GM12878 (cell line): ENCODE data around the gene CCDC91. TPM values are rescaled to one million over a fixed set of nuclear protein-coding genes. Genes with fewer than 3 reads are reported as not detected.

Source experiments
- ATAC-seq: fragments of 200-7000 bp; cut with Tn5 transposase; 3 replicates; pipeline ENCODE4 v1.9.1; 2020; ENCODE audit warnings: mild to moderate bottlenecking, moderate library complexity
- BruUV-seq: library from RNA; stranded (reverse); fragments of 400-500 nt; replicated peaks from 2 replicates; lab custom pipeline; 2021; lab: Mats Ljungman, UMichigan
- CTCF ChIA-PET: fragments of 300-600 bp; sonication (Branson Sonifier 250); formaldehyde crosslinking; extraction: SDS; loops from one replicate; lab custom pipeline; 2021; ENCODE audit warnings: inconsistent platforms; lab: Yijun Ruan, JAX
- POLR2A ChIA-PET: fragments of 350-600 bp; formaldehyde crosslinking; extraction: SDS; loops from one replicate; lab custom pipeline; 2021; ENCODE audit warnings: inconsistent platforms; lab: Charles Lee
- RAD21 ChIA-PET: fragments of 300-600 bp; sonication (Branson Sonifier 250); formaldehyde crosslinking; loops from one replicate; lab custom pipeline; 2023; ENCODE audit warnings: antibody characterized with exemption; ENCODE audit not compliant: unreplicated experiment; lab: Charles Lee
- SMC1A ChIA-PET: fragments of 300-600 bp; sonication (Branson Sonifier 250); formaldehyde crosslinking; loops from one replicate; lab custom pipeline; 2023; ENCODE audit not compliant: unreplicated experiment, uncharacterized antibody; lab: Charles Lee
- DNase-seq: peaks from one replicate; pipeline ENCODE4 v3.0.0-alpha.2; 2011; ENCODE audit warnings: low read depth, low spot score
- FAIRE-seq: peaks from 3 replicates; lab custom pipeline; 2011; peaks lifted over from hg19 to GRCh38; lab: Jason Lieb, UNC
- H2AFZ ChIP-seq: 2 replicates; pipeline ENCODE4 v1.6.0; 2011; ENCODE audit warnings: low read depth, low read length, control low read depth; ENCODE audit not compliant: control insufficient read depth
- H3K27ac ChIP-seq: 2 replicates; pipeline ENCODE4 v1.5.1; 2011; ENCODE audit warnings: control low read depth; ENCODE audit not compliant: control insufficient read depth, insufficient read depth
- H3K27me3 ChIP-seq, 2 experiments: replicated peaks in 1 of 2; 2 replicates each; pipeline versions ENCODE4 v1.6.0 to v1.6.1; 2011; ENCODE audit warnings: low read length in 1 of 2; ENCODE audit not compliant: control insufficient read depth in 2 of 2, insufficient read depth in 2 of 2
- H3K36me3 ChIP-seq, 2 experiments: 2 replicates each; pipeline ENCODE4 v1.5.1; 2011; ENCODE audit warnings: low read length in 1 of 2; ENCODE audit not compliant: control insufficient read depth in 2 of 2, insufficient read depth in 2 of 2
- H3K4me1 ChIP-seq: 2 replicates; pipeline ENCODE4 v1.6.1; 2011; ENCODE audit warnings: mild to moderate bottlenecking, low read length, moderate library complexity, mixed read lengths; ENCODE audit not compliant: control insufficient read depth, insufficient read depth
- H3K4me2 ChIP-seq: 2 replicates; pipeline ENCODE4 v1.6.0; 2011; ENCODE audit warnings: control low read depth; ENCODE audit not compliant: control insufficient read depth, insufficient read depth
- H3K4me3 ChIP-seq: fragments of 200-600 bp; sonication (generic); 2 replicates; pipeline ENCODE4 v1.5.1; 2016
- H3K79me2 ChIP-seq: 2 replicates; pipeline ENCODE4 v1.6.0; 2011; ENCODE audit warnings: low read length; ENCODE audit not compliant: control insufficient read depth, insufficient read depth
- H3K9ac ChIP-seq: 2 replicates; pipeline ENCODE4 v1.8.0; 2011; ENCODE audit warnings: low read length, control low read depth, mixed read lengths; ENCODE audit not compliant: control insufficient read depth, insufficient read depth
- H3K9me3 ChIP-seq: replicated peaks from 3 replicates; pipeline ENCODE4 v1.5.1; 2011; ENCODE audit warnings: mild to moderate bottlenecking, low read length; ENCODE audit not compliant: control insufficient read depth, insufficient read depth
- H4K20me1 ChIP-seq: 2 replicates; pipeline ENCODE4 v1.6.0; 2011; ENCODE audit not compliant: control insufficient read depth, insufficient read depth
- ETV6 ChIP-seq, 2 experiments: fragments of 450-650 bp in 1 of 2; IDR thresholded peaks in 1 of 2; conservative IDR thresholded peaks in 1 of 2; 2 replicates each; pipeline ENCODE4 v1.6.1; 2014; ENCODE audit warnings: antibody characterized with exemption in 1 of 2, borderline replicate concordance in 1 of 2, low read depth in 1 of 2, mild to moderate bottlenecking in 1 of 2, moderate library complexity in 1 of 2
- GATAD2B ChIP-seq: fragments of 450-650 bp; conservative IDR thresholded peaks from 2 replicates; pipeline ENCODE4 v1.6.1; 2017; ENCODE audit warnings: low read depth, mild to moderate bottlenecking, moderate library complexity
- HDAC6 ChIP-seq: fragments of 200-600 bp; sonication (generic); IDR thresholded peaks from one replicate; pipeline ENCODE4 v1.8.0; 2017; ENCODE audit warnings: antibody characterized with exemption; ENCODE audit not compliant: unreplicated experiment
- MYB ChIP-seq: fragments of 150-350 bp; IDR thresholded peaks from 2 replicates; pipeline ENCODE4 v1.6.1; 2014; ENCODE audit warnings: mild to moderate bottlenecking, low read depth, low read length, borderline replicate concordance
- MYC ChIP-seq: IDR thresholded peaks from 2 replicates; pipeline ENCODE4 v1.6.1; 2011; ENCODE audit warnings: mild to moderate bottlenecking, low read length, moderate library complexity, inconsistent platforms; ENCODE audit not compliant: insufficient read depth, insufficient replicate concordance, insufficient read length, severe bottlenecking
- SREBF2 ChIP-seq: IDR thresholded peaks from 2 replicates; pipeline ENCODE4 v1.6.1; 2012; ENCODE audit warnings: mild to moderate bottlenecking, low read length
- SUZ12 ChIP-seq: fragments of 200-600 bp; sonication (generic); IDR thresholded peaks from one replicate; pipeline ENCODE4 v1.6.1; 2018; ENCODE audit warnings: antibody characterized with exemption, mild to moderate bottlenecking; ENCODE audit not compliant: unreplicated experiment
- USF1 ChIP-seq: IDR thresholded peaks from 2 replicates; pipeline ENCODE4 v1.6.1; 2011; ENCODE audit warnings: borderline replicate concordance, low read depth, mild to moderate bottlenecking, moderate library complexity, mixed read lengths, low read length; ENCODE audit not compliant: insufficient read depth; ENCODE audit errors: extremely low read length
- ZBTB33 ChIP-seq: fragments of 450-650 bp; IDR thresholded peaks from 2 replicates; pipeline ENCODE4 v1.6.1; 2017; ENCODE audit warnings: mild to moderate bottlenecking
- ZNF217 ChIP-seq: fragments of 450-650 bp; IDR thresholded peaks from 2 replicates; pipeline ENCODE4 v1.6.1; 2017; ENCODE audit warnings: antibody characterized with exemption, mild to moderate bottlenecking
- ZNF384 ChIP-seq: IDR thresholded peaks from 2 replicates; pipeline ENCODE4 v1.6.1; 2012; ENCODE audit warnings: low read depth, mild to moderate bottlenecking, low read length, improper control_type of control experiment, borderline replicate concordance
- WGBS: methylation state at CpG from one replicate; pipeline ENCODE4 v1.1.6; 2016; ENCODE audit warnings: low lambda C conversion rate; ENCODE audit not compliant: insufficient replicate concordance, insufficient coverage; ENCODE audit errors: missing lambda C conversion rate; 5-methylcytosine and 5-hydroxymethylcytosine counted together
- in situ Hi-C: fragments of 300-500 bp; cut with MboI; formaldehyde crosslinking; loops from 9 replicates; pipeline ENCODE4 v1.14.3; 2018; ENCODE audit warnings: mixed read lengths
- intact Hi-C: fragments of 100-400 bp; cut with micrococcal nuclease; formaldehyde crosslinking; loops from one replicate; pipeline ENCODE4 v1.14.2; 2022; ENCODE audit not compliant: unreplicated experiment
- polyA plus RNA-seq, 11 experiments: library from polyadenylated mRNA; depleted of rRNA in 4 of 11; unstranded in 6 of 11; stranded (reverse) in 5 of 11; fragments of >200 nt; fragmentation: Nextera tagmentation in 4 of 11; fragmentation: Illumina TruSeq in 1 of 11; extraction: Ambion mirVana in 4 of 11; extraction: Trizol in 1 of 11; gene quantifications; 1 replicate in 1 of 11; 2 replicates in 10 of 11; pipeline versions ENCODE4 v1.2.1 to v1.2.3, GENCODE V29; 2011 to 2016; ENCODE audit warnings: inconsistent platforms in 2 of 11, missing spikeins in 2 of 11, low read depth in 1 of 11
- total RNA-seq, 4 experiments: library from RNA; depleted of rRNA in 3 of 4; stranded (reverse); fragments of >200 nt in 3 of 4; fragmentation: Illumina TruSeq in 1 of 4; extraction: Trizol in 1 of 4; gene quantifications; 2 replicates each; pipeline versions ENCODE4 v1.2.1 to v1.2.3, GENCODE V29; 2013 to 2021

The CCDC91 gene
- total and polyA plus RNA-seq, 10 of the 15 experiments (the other 5 are each of a cell fraction or from before 2014, with no cell fraction given) = 6.1 to 24.9 (median 16.5) TPM

GRCh38 chr12:28388879-28389278 is 198.6 kb downstream of the CCDC91 start:
- Histone ChIP-seq H4K20me1 (no peaks in the 10 kb centered on the region), H3K27ac (no peak overlapping the region), H3K4me2 (no peak overlapping the region), H3K36me3 (no peaks in the 10 kb centered on the region; a peak in 1 of 4 replicates), H3K79me2 (no peaks in the 10 kb centered on the region), H3K9me3 (no peaks in the 10 kb centered on the region), H2AFZ (no peak overlapping the region), H3K4me3 (no peak overlapping the region), H3K4me1 (no peaks in the 10 kb centered on the region), H3K9ac (no peak overlapping the region), H3K27me3 (no peaks in the 10 kb centered on the region)
- BruUV-seq = no TSS peak
- RAD21 ChIA-PET = no interaction called here
- ATAC-seq (no peak), FAIRE-seq (no peak), DNase-seq (no peak)
- SMC1A ChIA-PET = no interaction called here
- TF ChIP-seq MYB (no peak), ZBTB33 (no peak), GATAD2B (no peak), ZNF384 (no peak), ZNF217 (no peak), USF1 (no peak), ETV6 (conservative IDR thresholded peaks at IDR 0.05 in 1 of 2, IDR thresholded peaks at IDR 0.05 in 1 of 2; ENCODE audit: borderline replicate concordance in 1 of 2, low read depth in 1 of 2) (no peak), MYC (no peak), SUZ12 (no peak), HDAC6 (no peak), SREBF2 (no peak)
- in situ Hi-C loops (no loop called here), intact Hi-C loops (no loop called here)
- CTCF ChIA-PET = no interaction called here
- 86% methylated on average over 4 of the region's 4 CpGs for WGBS
- POLR2A ChIA-PET = no interaction called here
